AG04449 (cell line): ENCODE measurements around the gene ABTB1.

ENCODE experiments used
- CTCF ChIA-PET: fragments of 350-600 bp; formaldehyde crosslinking; extraction: SDS; loops from one replicate; lab custom pipeline; 2021; ENCODE audit warnings: antibody characterized with exemption; lab: Yijun Ruan, JAX
- POLR2A ChIA-PET: fragments of 400-600, 350-600 bp; formaldehyde crosslinking; extraction: SDS; loops from one replicate; lab custom pipeline; 2020; ENCODE audit warnings: antibody characterized with exemption, inconsistent platforms; lab: Yijun Ruan, JAX
- DNase-seq: peaks from one replicate; pipeline ENCODE4 v3.0.0-alpha.2; 2010; ENCODE audit warnings: low read depth, low spot score
- H3K4me3 ChIP-seq: 2 replicates; pipeline ENCODE4 v1.5.1; 2011; ENCODE audit warnings: low read depth, mild to moderate bottlenecking, control low read depth, low read length
- CTCF ChIP-seq: IDR thresholded peaks from one replicate; pipeline ENCODE4 v1.5.1; 2011; ENCODE audit warnings: mild to moderate bottlenecking, moderate library complexity, low read length, control low read depth, inconsistent platforms; ENCODE audit not compliant: insufficient read depth; ENCODE audit errors: missing control alignments

Gene ABTB1

DNA sequence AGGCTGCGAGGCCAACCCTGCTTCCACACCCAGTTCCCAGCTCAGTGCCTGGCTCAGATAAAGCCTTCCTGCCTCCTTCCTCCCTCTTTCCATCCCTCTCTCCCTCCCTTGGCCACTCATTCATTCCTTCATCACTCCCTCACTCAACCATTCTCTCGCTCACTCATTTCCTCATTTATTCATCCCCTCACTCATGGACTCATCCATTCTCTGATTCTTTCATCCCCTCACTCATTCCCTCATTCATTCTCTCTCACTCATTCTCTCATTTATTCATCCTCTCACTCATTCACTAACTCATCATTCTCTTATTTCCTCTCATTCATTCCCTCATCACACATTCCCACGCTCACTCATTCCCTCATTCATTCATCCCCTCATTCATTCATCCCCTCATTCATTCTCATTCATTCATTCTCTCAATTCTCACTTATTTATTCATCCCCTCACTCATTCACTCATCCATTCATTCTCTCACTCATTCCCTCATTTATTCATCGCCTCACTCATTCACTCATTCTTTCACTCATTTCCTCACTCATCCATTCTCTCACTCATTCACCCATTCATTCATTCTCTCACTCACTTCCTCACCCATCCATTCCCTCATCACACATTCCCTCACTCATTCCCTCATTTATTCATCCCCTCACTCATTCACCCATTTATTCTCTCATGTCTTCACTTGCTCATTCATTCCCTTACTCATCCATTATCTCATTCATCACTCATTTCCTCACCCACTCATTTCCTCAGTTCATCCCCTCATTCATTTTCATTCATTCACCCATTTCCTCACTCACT is 13.2 kb downstream of the ABTB1 start:
- DNase-seq = no peak
- H3K4me3 ChIP-seq = no peak overlapping the region
- ChIA-PET POLR2A (interaction anchor here (0.6 kb wide), 1 partner anchor 98 kb away, joined by 3 read pairs; no protein-coding TSS in a partner anchor), CTCF (no interaction called here)
- no peak for TF ChIP-seq CTCF

GRCh38 chr3:127686512-127686894 is 13.8 kb downstream of the ABTB1 start:
- ChIA-PET CTCF (no interaction called here), POLR2A (no interaction called here)
- TF ChIP-seq CTCF = no peak
- no peak for DNase-seq
- no peak overlapping the region for H3K4me3 ChIP-seq

- ChIA-PET POLR2A (no interaction called here), CTCF (interaction anchor here (10.2 kb wide), 1 partner anchor 6 kb away, joined by 87 read pairs; no protein-coding TSS in a partner anchor)
- DNase-seq = no peak
- no peak for TF ChIP-seq CTCF
- H3K4me3 ChIP-seq = no peak overlapping the region
These were observed 14.5 kb downstream of the ABTB1 start for GRCh38 chr3:127687228-127687737.

DNA sequence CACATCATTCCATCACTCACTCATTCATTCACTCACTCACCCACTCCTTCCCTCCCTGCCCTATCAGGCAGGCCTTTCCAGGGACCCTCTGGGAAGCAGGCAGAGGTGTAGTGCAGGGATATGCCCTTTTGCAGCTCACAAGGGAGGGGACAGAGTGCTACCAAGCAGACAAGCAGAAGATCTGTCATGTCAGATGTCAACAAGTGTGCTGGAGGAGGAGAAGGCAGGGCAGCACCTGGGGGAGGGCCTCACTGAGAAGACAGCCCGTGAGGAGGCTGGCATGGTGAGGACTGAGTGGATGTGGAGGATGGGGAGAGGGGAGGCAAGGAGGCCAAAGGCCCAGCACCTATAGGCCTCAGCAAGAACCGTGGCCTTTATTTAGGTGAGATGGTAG is 15.3 kb downstream of the ABTB1 start:
- no peak for TF ChIP-seq CTCF
- CTCF ChIA-PET = interaction anchor here (2.3 to 10.2 kb wide), 2 partner anchors 7 to 9 kb away, joined by 10 to 87 read pairs; no protein-coding TSS in a partner anchor
- POLR2A ChIA-PET = no interaction called here
- DNase-seq = no peak
- H3K4me3 ChIP-seq = no peak overlapping the region

- DNase-seq = no peak
- CTCF ChIA-PET = interaction anchor here (0.6 to 10.2 kb wide), 12 partner anchors 7 to 282 kb away, joined by 3 to 87 read pairs (median 6); partner anchors contain the start of gene MGLL
- H3K4me3 ChIP-seq = no peak overlapping the region
- no peak for TF ChIP-seq CTCF
- POLR2A ChIA-PET = no interaction called here
These were observed 15.9 kb downstream of the ABTB1 start for GRCh38 chr3:127688416-127689265.
